ENCODE data around the gene CKM.

The CKM gene

GRCh38 chr19:45263013-45263412, 59.7 kb downstream of the CKM start:
- peaks cover 0 to 36% of the 10 kb centered on the region in 2 donors for H3K36me3 ChIP-seq (ENCODE audit: control insufficient read depth in 1 of 2, insufficient read depth in 2 of 2, low read length in 2 of 2)

GRCh38 chr19:45262570-45262969, 60.1 kb downstream of the CKM start:
- peaks cover 0 to 35% of the 10 kb centered on the region in 2 donors for H3K36me3 ChIP-seq (ENCODE audit: control insufficient read depth in 1 of 2, insufficient read depth in 2 of 2, low read length in 2 of 2)
- H3K4me1 ChIP-seq (ENCODE audit: control insufficient read depth in 1 of 2, insufficient read depth in 2 of 2, low read length in 2 of 2): no peaks in the 10 kb centered on the region
- no peaks in the 10 kb centered on the region for H3K9me3 ChIP-seq (ENCODE audit: control insufficient read depth in 1 of 2, low read length in 2 of 2)
- no peaks in the 10 kb centered on the region for H3K27me3 ChIP-seq (ENCODE audit: low read depth, low read length)
- no peak overlapping the region for H3K4me3 ChIP-seq (ENCODE audit: low read depth in 1 of 2, low read length in 2 of 2)
- no peak overlapping the region for H3K27ac ChIP-seq (ENCODE audit: low read length)

More at GRCh38 chr19:45263013-45263412, 59.7 kb downstream of the CKM start:
- Histone ChIP-seq H3K27ac (ENCODE audit: low read length) (no peak overlapping the region), H3K9me3 (ENCODE audit: control insufficient read depth in 1 of 2, low read length in 2 of 2) (no peaks in the 10 kb centered on the region), H3K4me3 (ENCODE audit: low read depth in 1 of 2, low read length in 2 of 2) (no peak overlapping the region), H3K4me1 (ENCODE audit: control insufficient read depth in 1 of 2, insufficient read depth in 2 of 2, low read length in 2 of 2) (no peaks in the 10 kb centered on the region), H3K27me3 (ENCODE audit: low read depth, low read length) (no peaks in the 10 kb centered on the region)

- Histone ChIP-seq H3K27me3 (ENCODE audit: low read depth, low read length) (no peaks in the 10 kb centered on the region), H3K4me1 (ENCODE audit: control insufficient read depth in 1 of 2, insufficient read depth in 2 of 2, low read length in 2 of 2) (peaks cover 0 to 8% of the 10 kb centered on the region in 2 donors), H3K4me3 (ENCODE audit: low read depth in 1 of 2, low read length in 2 of 2) (no peak overlapping the region), H3K36me3 (ENCODE audit: control insufficient read depth in 1 of 2, insufficient read depth in 2 of 2, low read length in 2 of 2) (peaks cover 0 to 10% of the 10 kb centered on the region in 2 donors), H3K27ac (ENCODE audit: low read length) (no peak overlapping the region), H3K9me3 (ENCODE audit: control insufficient read depth in 1 of 2, low read length in 2 of 2) (no peaks in the 10 kb centered on the region)
These were observed 63.8 kb downstream of the CKM start for GRCh38 chr19:45258862-45259261.

GRCh38 chr19:45256836-45257235, 65.8 kb downstream of the CKM start:
- Histone ChIP-seq H3K27ac (ENCODE audit: low read length) (no peak overlapping the region), H3K4me3 (ENCODE audit: low read depth in 1 of 2, low read length in 2 of 2) (no peak overlapping the region), H3K36me3 (ENCODE audit: control insufficient read depth in 1 of 2, insufficient read depth in 2 of 2, low read length in 2 of 2) (peaks cover 0 to 10% of the 10 kb centered on the region in 2 donors), H3K4me1 (ENCODE audit: control insufficient read depth in 1 of 2, insufficient read depth in 2 of 2, low read length in 2 of 2) (peaks cover 11 to 27% of the 10 kb centered on the region in 2 donors), H3K9me3 (ENCODE audit: control insufficient read depth in 1 of 2, low read length in 2 of 2) (no peaks in the 10 kb centered on the region), H3K27me3 (ENCODE audit: low read depth, low read length) (no peaks in the 10 kb centered on the region)

Measured in muscle layer of duodenum (tissue), 2 donors.